Fibroblast of pulmonary artery (primary cell): ENCODE results near the gene ZGLP1.

ENCODE experiments used
- DNase-seq: peaks from one replicate; pipeline ENCODE4 v3.0.0-alpha.2; 2010; ENCODE audit warnings: low read depth
- H3K4me3 ChIP-seq: replicated peaks from 2 replicates; pipeline ENCODE4 v1.5.1; 2011; ENCODE audit warnings: low read depth, mild to moderate bottlenecking, control low read depth, low read length, moderate library complexity
- CTCF ChIP-seq: IDR thresholded peaks from 2 replicates; pipeline ENCODE4 v1.5.1; 2011; ENCODE audit warnings: mild to moderate bottlenecking, control low read depth, low read length, inconsistent platforms; ENCODE audit errors: missing control alignments

ZGLP1 gene

GRCh38 chr19:10333758-10334587 lies 24.4 kb upstream of the ZGLP1 start:
- peak overlapping the region; percentile 90 for H3K4me3 ChIP-seq
- no peak for TF ChIP-seq CTCF
- DNase-seq: peak; percentile 4

GRCh38 chr19:10332965-10333757 lies 23.5 kb upstream of the ZGLP1 start, which contains the start of gene RAVER1:
TSS of gene RAVER1 (minus strand) at chr19:10333529. CDS start at chr19:10333507, 22 bp downstream.
- DNase-seq: peak; percentile 98
- no peak for TF ChIP-seq CTCF
- peak within 1 kb of the TSS; percentile 90 for H3K4me3 ChIP-seq

GRCh38 chr19:10332158-10332964 lies 22.7 kb upstream of the ZGLP1 start:
- DNase-seq: no peak
- no peak for TF ChIP-seq CTCF
- H3K4me3 ChIP-seq: peak overlapping the region; percentile 90

GRCh38 chr19:10329555-10329954 lies 19.9 kb upstream of the ZGLP1 start:
- no peak for TF ChIP-seq CTCF
- no peak for DNase-seq
- no peak overlapping the region for H3K4me3 ChIP-seq

- DNase-seq: no peak
- no peak for TF ChIP-seq CTCF
- no peak overlapping the region for H3K4me3 ChIP-seq
Observed at GRCh38 chr19:10328558-10329429, 19.2 kb upstream of the ZGLP1 start.

- DNase-seq: no peak
- no peak for TF ChIP-seq CTCF
- no peak overlapping the region for H3K4me3 ChIP-seq
Observed at GRCh38 chr19:10327793-10328192, 18.2 kb upstream of the ZGLP1 start.
